SK-N-SH (cell line): ENCODE results near the gene INHBB. TPM values are rescaled to one million over a fixed set of nuclear protein-coding genes. Genes with fewer than 3 reads are reported as not detected.

Source experiments
- CHD2 ChIP-seq: fragments of 150-350 bp; IDR thresholded peaks from 2 replicates; pipeline ENCODE4 v1.6.1; 2018; ENCODE audit warnings: low read length; ENCODE audit not compliant: partially characterized antibody
- EZH2phosphoT487 ChIP-seq: fragments of 200-600 bp; sonication (generic); IDR thresholded peaks from 2 replicates; pipeline ENCODE4 v1.6.1; 2017; ENCODE audit warnings: low read depth, mixed run types, mild to moderate bottlenecking, antibody characterized with exemption, moderate library complexity, borderline replicate concordance
- FOSL2 ChIP-seq: IDR thresholded peaks from 2 replicates; pipeline ENCODE4 v1.4.0; 2012; ENCODE audit warnings: low read depth, mild to moderate bottlenecking, moderate library complexity, borderline replicate concordance
- GABPA ChIP-seq: IDR thresholded peaks from 2 replicates; pipeline ENCODE4 v1.4.0; 2012; ENCODE audit warnings: low read depth, mild to moderate bottlenecking
- GATA2 ChIP-seq: sonication (generic); formaldehyde crosslinking; IDR thresholded peaks from 2 replicates; pipeline ENCODE4 v1.5.0; 2020; ENCODE audit warnings: mild to moderate bottlenecking, missing genetic modification reagents
- JUND ChIP-seq: IDR thresholded peaks from 2 replicates; pipeline ENCODE4 v1.4.0; 2012
- MAX ChIP-seq: IDR thresholded peaks from 2 replicates; pipeline ENCODE4 v1.4.0; 2012; ENCODE audit warnings: low read depth
- PBX3 ChIP-seq: IDR thresholded peaks from 2 replicates; pipeline ENCODE4; 2012
- POLR2AphosphoS5 ChIP-seq: IDR thresholded peaks from 2 replicates; pipeline ENCODE4 v1.6.1; 2012; ENCODE audit warnings: low read depth, low read length
- RAD21 ChIP-seq: IDR thresholded peaks from 2 replicates; pipeline ENCODE4 v1.6.1; 2012; ENCODE audit warnings: mild to moderate bottlenecking, low read length
- REST ChIP-seq: IDR thresholded peaks from 2 replicates; pipeline ENCODE4 v1.6.1; 2012; ENCODE audit warnings: mild to moderate bottlenecking, low read depth, low read length, moderate library complexity
- SIN3A ChIP-seq: IDR thresholded peaks from 2 replicates; pipeline ENCODE4 v1.6.1; 2012; ENCODE audit warnings: low read depth, mild to moderate bottlenecking, low read length, moderate library complexity, borderline replicate concordance
- USF2 ChIP-seq: fragments of 150-350 bp; IDR thresholded peaks from 2 replicates; pipeline ENCODE4 v1.6.1; 2017; ENCODE audit warnings: antibody characterized with exemption, low read length, low read depth, borderline replicate concordance
- YY1 ChIP-seq: IDR thresholded peaks from 2 replicates; pipeline ENCODE4 v1.4.0; 2012; ENCODE audit warnings: low read depth, mild to moderate bottlenecking
- polyA plus RNA-seq, 3 experiments: library from polyadenylated mRNA; depleted of rRNA; stranded (reverse); fragments of >200 nt; gene quantifications; 2 replicates each; pipeline ENCODE4 v1.2.3, GENCODE V29; 2012

Gene INHBB
- polyA plus RNA-seq, 1 of the 3 experiments (the other 2 are of a cell fraction) = 0.03 TPM

GRCh38 chr2:120312860-120313694, 32.9 kb upstream of the INHBB start (continued):
- TF ChIP-seq USF2 (no peak), GABPA (no peak), JUND (no peak), POLR2AphosphoS5 (no peak), MAX (peak; percentile 47; the same call in 1 of the 2 replicates), EZH2phosphoT487 (no peak), GATA2 (no peak), SIN3A (no peak), CHD2 (peak; percentile 23), REST (no peak), FOSL2 (no peak), PBX3 (no peak), RAD21 (peak; percentile 85), YY1 (no peak)
